NB4 (cell line): Measurements from ENCODE around the gene PRICKLE2.

Experiments used
- MYC ChIP-seq: IDR thresholded peaks from 2 replicates; pipeline ENCODE4 v1.6.1; 2011; ENCODE audit warnings: low read depth, low read length
- POLR2A ChIP-seq: IDR thresholded peaks from 2 replicates; pipeline ENCODE4 v1.6.1; 2011; ENCODE audit warnings: mild to moderate bottlenecking; ENCODE audit not compliant: insufficient read length; ENCODE audit errors: extremely low read depth
- TF ChIP-seq, protein P1 (sequence below): IDR thresholded peaks from one replicate; pipeline ENCODE4 v1.5.1; 2012; ENCODE audit warnings: low read depth, low read length
- TF ChIP-seq, protein P2 (sequence below): IDR thresholded peaks from 2 replicates; pipeline ENCODE4 v1.6.1; 2011; ENCODE audit warnings: low read depth, low read length

DNA sequence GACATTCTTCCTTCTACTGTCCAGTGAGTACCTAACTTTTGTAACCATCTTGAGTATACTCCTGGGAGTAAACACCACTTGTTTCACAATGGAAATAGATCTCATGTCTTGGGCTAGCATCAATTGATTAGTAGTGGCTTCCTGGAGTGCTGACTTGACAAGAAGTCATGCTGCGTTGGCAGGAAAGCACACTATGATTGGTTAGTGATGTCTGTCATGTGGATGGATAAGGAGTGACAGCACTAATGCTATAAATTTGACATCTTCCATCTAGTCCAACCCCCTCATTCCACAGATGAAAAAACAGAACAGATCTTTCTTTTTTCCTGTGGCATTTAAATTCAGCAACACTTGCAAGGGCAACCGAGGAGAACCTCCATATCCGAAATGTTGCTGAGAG lies 47.6 kb upstream of the PRICKLE2 start:
- TF ChIP-seq, protein P1, sequence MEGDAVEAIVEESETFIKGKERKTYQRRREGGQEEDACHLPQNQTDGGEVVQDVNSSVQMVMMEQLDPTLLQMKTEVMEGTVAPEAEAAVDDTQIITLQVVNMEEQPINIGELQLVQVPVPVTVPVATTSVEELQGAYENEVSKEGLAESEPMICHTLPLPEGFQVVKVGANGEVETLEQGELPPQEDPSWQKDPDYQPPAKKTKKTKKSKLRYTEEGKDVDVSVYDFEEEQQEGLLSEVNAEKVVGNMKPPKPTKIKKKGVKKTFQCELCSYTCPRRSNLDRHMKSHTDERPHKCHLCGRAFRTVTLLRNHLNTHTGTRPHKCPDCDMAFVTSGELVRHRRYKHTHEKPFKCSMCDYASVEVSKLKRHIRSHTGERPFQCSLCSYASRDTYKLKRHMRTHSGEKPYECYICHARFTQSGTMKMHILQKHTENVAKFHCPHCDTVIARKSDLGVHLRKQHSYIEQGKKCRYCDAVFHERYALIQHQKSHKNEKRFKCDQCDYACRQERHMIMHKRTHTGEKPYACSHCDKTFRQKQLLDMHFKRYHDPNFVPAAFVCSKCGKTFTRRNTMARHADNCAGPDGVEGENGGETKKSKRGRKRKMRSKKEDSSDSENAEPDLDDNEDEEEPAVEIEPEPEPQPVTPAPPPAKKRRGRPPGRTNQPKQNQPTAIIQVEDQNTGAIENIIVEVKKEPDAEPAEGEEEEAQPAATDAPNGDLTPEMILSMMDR: no peak
- TF ChIP-seq POLR2A (no peak), MYC (no peak)
- TF ChIP-seq, protein P2, sequence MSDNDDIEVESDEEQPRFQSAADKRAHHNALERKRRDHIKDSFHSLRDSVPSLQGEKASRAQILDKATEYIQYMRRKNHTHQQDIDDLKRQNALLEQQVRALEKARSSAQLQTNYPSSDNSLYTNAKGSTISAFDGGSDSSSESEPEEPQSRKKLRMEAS: no peak
